GM10266 (cell line): ENCODE results near the gene RAB3GAP2.
A peak's percentile ranks its signal among the peaks of the same experiment; 100 is the strongest.
"Not testable (repeated sequence)": the region's sequence is repeated elsewhere in the genome, so short reads cannot be mapped to it uniquely, and the experiment has no call there.

ENCODE experiments used
- DNase-seq: peaks from one replicate; pipeline ENCODE4 v3.0.0; 2012; ENCODE audit errors: extremely low spot score
- TF ChIP-seq, protein P1 (sequence below): IDR thresholded peaks from 2 replicates; pipeline ENCODE4 v1.5.1; 2012; ENCODE audit warnings: mild to moderate bottlenecking, low read depth; ENCODE audit not compliant: control insufficient read depth, insufficient read depth; ENCODE audit errors: missing control alignments

Gene RAB3GAP2

DNA sequence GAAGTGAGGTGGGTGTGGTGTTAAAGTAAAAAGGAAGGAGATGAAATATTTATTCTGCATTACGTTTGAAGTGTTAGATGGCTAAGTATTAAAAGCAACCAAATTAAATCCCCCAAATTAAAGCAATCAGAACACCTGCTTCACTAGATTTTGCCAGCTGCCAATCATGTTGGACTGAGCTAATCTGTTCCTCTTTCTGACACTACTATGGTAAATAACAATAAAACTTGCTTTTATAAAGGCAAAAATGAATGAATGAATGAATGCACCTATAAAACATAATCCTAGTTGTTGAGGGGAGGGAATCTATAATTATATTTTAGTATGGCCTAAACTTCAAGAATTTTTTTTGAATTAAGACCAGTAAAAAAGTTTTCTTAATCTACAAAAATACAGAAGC is 51.0 kb downstream of the RAB3GAP2 start:
- TF ChIP-seq, protein P1, sequence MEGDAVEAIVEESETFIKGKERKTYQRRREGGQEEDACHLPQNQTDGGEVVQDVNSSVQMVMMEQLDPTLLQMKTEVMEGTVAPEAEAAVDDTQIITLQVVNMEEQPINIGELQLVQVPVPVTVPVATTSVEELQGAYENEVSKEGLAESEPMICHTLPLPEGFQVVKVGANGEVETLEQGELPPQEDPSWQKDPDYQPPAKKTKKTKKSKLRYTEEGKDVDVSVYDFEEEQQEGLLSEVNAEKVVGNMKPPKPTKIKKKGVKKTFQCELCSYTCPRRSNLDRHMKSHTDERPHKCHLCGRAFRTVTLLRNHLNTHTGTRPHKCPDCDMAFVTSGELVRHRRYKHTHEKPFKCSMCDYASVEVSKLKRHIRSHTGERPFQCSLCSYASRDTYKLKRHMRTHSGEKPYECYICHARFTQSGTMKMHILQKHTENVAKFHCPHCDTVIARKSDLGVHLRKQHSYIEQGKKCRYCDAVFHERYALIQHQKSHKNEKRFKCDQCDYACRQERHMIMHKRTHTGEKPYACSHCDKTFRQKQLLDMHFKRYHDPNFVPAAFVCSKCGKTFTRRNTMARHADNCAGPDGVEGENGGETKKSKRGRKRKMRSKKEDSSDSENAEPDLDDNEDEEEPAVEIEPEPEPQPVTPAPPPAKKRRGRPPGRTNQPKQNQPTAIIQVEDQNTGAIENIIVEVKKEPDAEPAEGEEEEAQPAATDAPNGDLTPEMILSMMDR: no peak
- no peak for DNase-seq

DNA sequence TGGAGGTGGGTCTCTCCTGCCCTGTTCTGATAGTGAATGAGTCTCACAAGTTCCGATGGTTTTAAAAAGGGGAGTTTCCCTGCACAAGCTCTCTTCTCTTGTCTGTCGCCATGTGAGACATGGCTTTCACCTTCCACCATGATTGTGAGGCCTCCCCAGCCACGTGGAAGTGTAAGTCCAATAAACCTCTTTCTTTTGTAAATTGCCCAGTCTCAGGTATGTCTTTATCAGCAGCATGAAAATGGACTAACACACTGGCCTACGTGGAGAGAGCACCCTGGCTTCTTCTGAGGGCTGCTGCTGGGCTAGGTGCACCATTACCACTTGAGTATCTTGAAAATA is 51.6 kb downstream of the RAB3GAP2 start:
- not testable (repeated sequence) for DNase-seq

DNA sequence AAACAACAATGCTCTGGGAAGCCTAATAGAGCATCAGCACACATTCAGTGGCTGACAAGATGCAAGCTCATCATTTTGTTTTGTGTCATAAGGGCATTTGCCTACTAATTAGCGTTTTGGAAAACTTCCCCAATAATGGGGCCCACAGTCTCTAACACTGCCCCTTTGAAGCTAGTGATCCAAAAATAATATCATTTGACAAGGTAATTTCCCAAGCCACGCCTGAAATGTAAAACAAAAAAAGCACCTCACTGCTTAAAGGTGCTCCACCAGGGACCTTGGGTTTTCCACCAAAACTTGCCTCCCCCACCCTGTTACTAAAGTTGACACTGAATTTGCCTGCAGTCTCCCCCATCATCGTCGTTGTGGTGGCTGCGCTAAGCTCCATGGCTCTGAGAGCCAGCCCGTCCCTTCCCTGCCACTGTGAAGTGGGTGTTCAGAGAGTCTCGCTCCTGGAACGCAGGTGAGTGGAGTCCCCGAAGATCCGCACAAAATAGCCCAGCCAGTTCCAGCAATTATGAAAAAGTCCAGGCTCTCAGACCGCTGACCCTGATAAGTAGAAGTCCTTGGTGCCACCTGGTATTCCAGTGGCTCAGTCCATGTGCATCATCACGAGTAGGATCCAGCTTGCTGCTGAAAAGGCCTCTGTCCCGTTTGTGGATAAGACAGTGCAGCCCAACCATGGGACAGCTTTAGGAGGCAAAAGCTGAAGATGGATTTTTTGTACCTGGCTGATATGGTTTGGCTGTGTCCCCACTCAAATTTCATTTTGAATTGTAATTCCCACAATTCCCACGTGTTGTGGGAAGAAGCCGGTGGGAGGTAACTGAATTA is 52.2 kb downstream of the RAB3GAP2 start:
- TF ChIP-seq, protein P1: no peak
- peak; percentile 35 for DNase-seq

DNA sequence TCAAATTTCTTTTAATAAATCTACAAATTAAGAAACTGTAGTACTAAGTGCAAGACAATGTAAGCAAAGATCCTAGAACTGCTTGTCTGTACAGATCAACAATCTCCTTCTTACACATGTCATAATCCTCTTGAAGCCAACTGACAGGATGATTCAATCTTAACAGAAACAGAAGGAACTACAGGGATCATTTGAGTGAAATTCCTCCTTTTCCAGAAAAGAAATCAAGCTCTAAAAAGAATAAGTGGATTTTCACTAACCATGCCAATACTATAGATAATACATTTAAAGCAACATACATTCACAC is 53.2 kb downstream of the RAB3GAP2 start:
- TF ChIP-seq, protein P1: no peak
- no peak for DNase-seq

DNA sequence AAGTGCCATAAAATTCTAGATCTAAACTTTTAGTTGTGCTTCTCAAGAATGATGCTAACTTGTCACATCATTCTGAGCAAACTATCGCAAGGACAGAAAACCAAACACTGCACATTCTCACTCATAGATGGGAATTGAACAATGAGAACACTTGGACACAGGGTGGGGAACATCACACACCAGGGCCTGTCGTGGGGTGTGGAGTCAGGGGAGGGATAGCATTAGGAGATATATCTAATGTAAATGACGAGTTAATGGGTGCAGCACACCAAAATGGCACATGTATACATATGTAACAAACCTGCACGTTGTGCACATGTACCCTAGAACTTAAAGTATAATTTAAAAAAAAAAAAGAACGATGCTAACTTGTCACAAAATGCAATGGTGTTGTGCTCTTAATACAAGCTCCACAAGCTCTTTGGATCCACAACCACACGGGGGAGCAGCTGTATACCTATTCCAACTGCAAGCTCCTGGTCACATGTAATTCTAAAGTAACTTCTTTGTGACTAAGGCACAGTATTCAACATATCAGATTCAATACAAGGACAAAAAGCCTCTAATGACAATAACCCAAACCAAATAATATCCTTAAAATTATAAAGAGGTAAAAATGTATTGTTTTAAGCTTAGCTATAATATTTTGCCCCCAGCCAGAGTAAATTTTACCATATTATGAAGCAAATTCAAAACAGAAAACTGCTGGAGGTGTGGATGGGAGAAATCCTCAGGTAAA is 53.7 kb downstream of the RAB3GAP2 start:
- peak; percentile 25 for DNase-seq
- TF ChIP-seq, protein P1: peak; percentile 73

DNA sequence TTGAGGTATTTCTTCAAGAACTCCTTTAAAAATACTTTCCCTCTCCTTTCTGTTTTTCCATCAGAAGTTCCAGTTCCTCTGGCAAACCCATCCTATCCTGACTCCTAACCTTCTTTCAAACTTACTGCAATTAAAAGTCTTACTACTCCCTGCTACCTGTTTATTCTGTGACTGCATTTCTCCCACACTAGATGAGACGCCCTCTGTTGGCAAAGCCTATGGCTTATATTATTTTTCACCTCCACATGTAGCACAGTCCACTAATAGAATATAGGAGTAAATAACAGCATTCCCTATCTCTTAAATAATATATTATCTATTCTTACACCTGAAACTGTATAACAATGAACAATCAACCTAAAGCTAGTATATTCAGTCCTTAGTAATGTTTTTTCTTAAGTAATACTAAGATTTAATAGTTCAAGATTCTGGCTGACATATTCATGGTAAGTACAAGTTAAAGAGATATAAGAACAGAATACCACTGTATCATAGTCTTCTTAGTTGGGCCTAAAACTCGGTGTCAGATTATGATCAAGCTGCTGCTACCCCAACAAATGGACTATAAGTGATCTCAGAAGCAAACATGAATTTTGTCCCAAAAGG is 54.8 kb downstream of the RAB3GAP2 start:
- TF ChIP-seq, protein P1: peak; percentile 53
- peak; percentile 13 for DNase-seq

DNA sequence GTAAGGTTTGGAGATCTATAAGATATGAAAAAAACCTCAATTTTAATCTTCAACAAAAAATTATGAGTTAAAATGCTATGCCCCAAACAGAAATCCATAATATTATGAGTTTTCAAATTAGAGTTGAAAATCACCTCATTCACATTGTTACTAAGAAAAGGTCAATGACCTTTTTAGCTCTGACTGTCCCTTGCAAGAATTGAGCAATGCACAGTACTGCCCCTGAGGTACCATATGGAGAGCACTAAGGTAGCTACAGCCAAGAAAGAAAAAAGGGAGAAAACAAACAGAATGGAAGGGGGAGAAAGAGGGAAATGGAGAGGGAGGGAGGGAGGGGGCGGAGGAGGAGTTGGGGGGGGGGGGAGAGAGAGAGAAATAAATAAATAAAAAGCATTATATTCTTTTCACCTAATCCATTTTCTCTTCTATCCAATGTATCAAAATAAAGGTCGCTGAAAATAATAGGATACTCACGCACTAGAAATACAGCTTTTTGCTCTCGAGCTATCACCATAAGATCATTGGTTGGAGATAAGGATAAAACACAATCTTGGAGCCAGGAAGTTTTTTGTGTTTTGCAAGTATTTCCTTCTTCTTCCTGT is 58.8 kb downstream of the RAB3GAP2 start:
- no peak for DNase-seq
- TF ChIP-seq, protein P1: no peak
